Uterus (tissue), 4 donors: ENCODE results near the gene N4BP2. TPM values are rescaled to one million over a fixed set of nuclear protein-coding genes. Genes with fewer than 3 reads are reported as not detected.

ENCODE experiments used
- DNase-seq, 2 donors: peaks; one replicate each; pipeline ENCODE4 v3.0.0-alpha.2; 2019 to 2020
- H3K27ac ChIP-seq, 2 donors: fragments of 200-600 bp; sonication (generic); 1 replicate in 1 of 2; 2 replicates in 1 of 2; pipeline ENCODE4 v1.5.1; 2016 to 2018
- H3K27me3 ChIP-seq, 2 donors: fragments of 200-600 bp; sonication (generic); one replicate each; pipeline ENCODE4 v1.5.1; 2018 to 2019; ENCODE audit warnings: control low read depth in 1 of 2
- H3K36me3 ChIP-seq, 2 donors: fragments of 200-600 bp; sonication (generic); one replicate each; pipeline ENCODE4 v1.5.1; 2019; ENCODE audit warnings: control low read depth in 1 of 2
- H3K4me1 ChIP-seq, 2 donors: fragments of 200-600 bp; sonication (generic); one replicate each; pipeline ENCODE4 v1.5.1; 2018 to 2019; ENCODE audit warnings: control low read depth in 1 of 2
- H3K4me3 ChIP-seq, 2 donors: fragments of 200-600 bp; sonication (generic); 1 replicate in 1 of 2; 2 replicates in 1 of 2; pipeline ENCODE4 v1.5.1; 2018 to 2019; ENCODE audit warnings: mild to moderate bottlenecking in 1 of 2
- H3K9me3 ChIP-seq, 2 donors: fragments of 200-600 bp; sonication (generic); one replicate each; pipeline ENCODE4 v1.5.1; 2019; ENCODE audit warnings: control low read depth in 1 of 2
- CTCF ChIP-seq, 4 experiments: fragments of 200-600 bp in 2 of 4; fragments of 450-650 bp in 2 of 4; sonication (generic) in 2 of 4; IDR thresholded peaks; one replicate each; pipeline ENCODE4 v1.5.1; 2016 to 2019; ENCODE audit warnings: antibody characterized with exemption in 4 of 4, mild to moderate bottlenecking in 2 of 4, moderate library complexity in 1 of 4
- POLR2A ChIP-seq, 2 donors: fragments of 450-650 bp; IDR thresholded peaks; one replicate each; pipeline ENCODE4 v1.6.1; 2016; ENCODE audit warnings: antibody characterized with exemption in 2 of 2, mild to moderate bottlenecking in 1 of 2, moderate library complexity in 1 of 2
- intact Hi-C: fragments of 100-400 bp; cut with DNase I; formaldehyde crosslinking; loops from one replicate; pipeline ENCODE4 v1.15.1; 2023; ENCODE audit warnings: low total_unique reads
- total RNA-seq, 4 donors: library from RNA; depleted of rRNA in 3 of 4; stranded (reverse); fragments of >200 nt in 3 of 4; gene quantifications; one replicate each; pipeline versions ENCODE4 v1.1.0 to v1.2.4, GENCODE V29; 2014 to 2023
- donor health status: DM: yes; HTN: yes; CAD: no.

N4BP2 gene
- total RNA-seq, 4 donors from 2014 or later: 7.4 to 67.4 (median 13.8) TPM

GRCh38 chr4:40114206-40114605 is 57.6 kb downstream of the N4BP2 start:
- Histone ChIP-seq H3K4me1 (no peaks in the 10 kb centered on the region), H3K36me3 (no peaks in the 10 kb centered on the region), H3K4me3 (no peak overlapping the region), H3K9me3 (no peaks in the 10 kb centered on the region), H3K27ac (no peak overlapping the region), H3K27me3 (no peaks in the 10 kb centered on the region)
- TF ChIP-seq CTCF (IDR thresholded peaks at IDR 0.05) (no peak), POLR2A (IDR thresholded peaks at IDR 0.05) (no peak)
- no peak for DNase-seq
- intact Hi-C loops: no loop called here

GRCh38 chr4:40118861-40119260 is 62.2 kb downstream of the N4BP2 start:
- Histone ChIP-seq H3K27me3 (no peaks in the 10 kb centered on the region), H3K4me1 (no peaks in the 10 kb centered on the region), H3K4me3 (no peak overlapping the region), H3K9me3 (no peaks in the 10 kb centered on the region), H3K36me3 (no peaks in the 10 kb centered on the region), H3K27ac (no peak overlapping the region)
- no peak for TF ChIP-seq CTCF (IDR thresholded peaks at IDR 0.05)
- no peak for TF ChIP-seq POLR2A (IDR thresholded peaks at IDR 0.05)
- DNase-seq: no peak
- intact Hi-C loops: no loop called here

GRCh38 chr4:40119344-40119743 is 62.7 kb downstream of the N4BP2 start:
- Histone ChIP-seq H3K4me3 (no peak overlapping the region), H3K27ac (no peak overlapping the region), H3K36me3 (no peaks in the 10 kb centered on the region), H3K27me3 (no peaks in the 10 kb centered on the region), H3K4me1 (no peaks in the 10 kb centered on the region), H3K9me3 (no peaks in the 10 kb centered on the region)
- TF ChIP-seq CTCF (IDR thresholded peaks at IDR 0.05) (no peak), POLR2A (IDR thresholded peaks at IDR 0.05) (no peak)
- no peak for DNase-seq
- intact Hi-C loops: no loop called here

GRCh38 chr4:40121515-40121914 is 64.9 kb downstream of the N4BP2 start:
- Histone ChIP-seq H3K4me1 (no peaks in the 10 kb centered on the region), H3K36me3 (no peaks in the 10 kb centered on the region), H3K27me3 (no peaks in the 10 kb centered on the region), H3K4me3 (no peak overlapping the region), H3K9me3 (no peaks in the 10 kb centered on the region), H3K27ac (no peak overlapping the region)
- intact Hi-C loops: no loop called here
- no peak for DNase-seq
- no peak for TF ChIP-seq POLR2A (IDR thresholded peaks at IDR 0.05)
- no peak for TF ChIP-seq CTCF (IDR thresholded peaks at IDR 0.05)

GRCh38 chr4:40122941-40123340 is 66.3 kb downstream of the N4BP2 start:
- Histone ChIP-seq H3K27ac (no peak overlapping the region), H3K27me3 (no peaks in the 10 kb centered on the region), H3K4me1 (no peaks in the 10 kb centered on the region), H3K36me3 (no peaks in the 10 kb centered on the region), H3K9me3 (no peaks in the 10 kb centered on the region), H3K4me3 (no peak overlapping the region)
- intact Hi-C loops: no loop called here
- no peak for TF ChIP-seq CTCF (IDR thresholded peaks at IDR 0.05)
- no peak for TF ChIP-seq POLR2A (IDR thresholded peaks at IDR 0.05)
- DNase-seq: no peak
